ENCODE measurements around the gene MED26.

The MED26 gene

GRCh38 chr19:16596399-16596798, 31.6 kb downstream of the MED26 start:
- peaks cover 6% of the 10 kb centered on the region for H3K4me1 ChIP-seq (ENCODE audit: control insufficient read depth, insufficient read depth, low read length)

GRCh38 chr19:16595097-16595496, 32.9 kb downstream of the MED26 start:
- H3K27me3 ChIP-seq (ENCODE audit: control insufficient read depth, insufficient read depth, low read length), result no peaks in the 10 kb centered on the region
- H3K36me3 ChIP-seq (ENCODE audit: control insufficient read depth, insufficient read depth, low read length), result no peaks in the 10 kb centered on the region
- H3K4me1 ChIP-seq (ENCODE audit: control insufficient read depth, insufficient read depth, low read length), result peaks cover 7% of the 10 kb centered on the region
- H3K9me3 ChIP-seq (ENCODE audit: control insufficient read depth, insufficient read depth, low read length), result no peaks in the 10 kb centered on the region
- no peak overlapping the region for H3K4me3 ChIP-seq (ENCODE audit: low read depth, low read length)
- H3K9ac ChIP-seq (ENCODE audit: low read depth, low read length), result no peak overlapping the region

More at GRCh38 chr19:16596399-16596798, 31.6 kb downstream of the MED26 start:
- H3K9me3 ChIP-seq (ENCODE audit: control insufficient read depth, insufficient read depth, low read length), result no peaks in the 10 kb centered on the region
- H3K36me3 ChIP-seq (ENCODE audit: control insufficient read depth, insufficient read depth, low read length), result no peaks in the 10 kb centered on the region
- no peak overlapping the region for H3K9ac ChIP-seq (ENCODE audit: low read depth, low read length)
- H3K4me3 ChIP-seq (ENCODE audit: low read depth, low read length), result no peak overlapping the region
- H3K27me3 ChIP-seq (ENCODE audit: control insufficient read depth, insufficient read depth, low read length), result no peaks in the 10 kb centered on the region

GRCh38 chr19:16594681-16595091, 33.3 kb downstream of the MED26 start:
- H3K4me3 ChIP-seq (ENCODE audit: low read depth, low read length), result no peak overlapping the region
- H3K9me3 ChIP-seq (ENCODE audit: control insufficient read depth, insufficient read depth, low read length), result no peaks in the 10 kb centered on the region
- peaks cover 7% of the 10 kb centered on the region for H3K4me1 ChIP-seq (ENCODE audit: control insufficient read depth, insufficient read depth, low read length)
- no peaks in the 10 kb centered on the region for H3K36me3 ChIP-seq (ENCODE audit: control insufficient read depth, insufficient read depth, low read length)
- no peaks in the 10 kb centered on the region for H3K27me3 ChIP-seq (ENCODE audit: control insufficient read depth, insufficient read depth, low read length)
- H3K9ac ChIP-seq (ENCODE audit: low read depth, low read length), result no peak overlapping the region

GRCh38 chr19:16594131-16594586, 33.8 kb downstream of the MED26 start:
- H3K4me1 ChIP-seq (ENCODE audit: control insufficient read depth, insufficient read depth, low read length), result peaks cover 7% of the 10 kb centered on the region
- no peak overlapping the region for H3K4me3 ChIP-seq (ENCODE audit: low read depth, low read length)
- no peaks in the 10 kb centered on the region for H3K27me3 ChIP-seq (ENCODE audit: control insufficient read depth, insufficient read depth, low read length)
- H3K9ac ChIP-seq (ENCODE audit: low read depth, low read length), result no peak overlapping the region
- no peaks in the 10 kb centered on the region for H3K9me3 ChIP-seq (ENCODE audit: control insufficient read depth, insufficient read depth, low read length)
- H3K36me3 ChIP-seq (ENCODE audit: control insufficient read depth, insufficient read depth, low read length), result peaks cover under 1% of the 10 kb centered on the region

GRCh38 chr19:16593181-16593580, 34.8 kb downstream of the MED26 start:
- Histone ChIP-seq H3K9ac (ENCODE audit: low read depth, low read length) (no peak overlapping the region), H3K36me3 (ENCODE audit: control insufficient read depth, insufficient read depth, low read length) (peaks cover 3% of the 10 kb centered on the region), H3K27me3 (ENCODE audit: control insufficient read depth, insufficient read depth, low read length) (no peaks in the 10 kb centered on the region), H3K9me3 (ENCODE audit: control insufficient read depth, insufficient read depth, low read length) (no peaks in the 10 kb centered on the region), H3K4me3 (ENCODE audit: low read depth, low read length) (no peak overlapping the region), H3K4me1 (ENCODE audit: control insufficient read depth, insufficient read depth, low read length) (peaks cover 14% of the 10 kb centered on the region)

- Histone ChIP-seq H3K4me3 (ENCODE audit: low read depth, low read length) (no peak overlapping the region), H3K9me3 (ENCODE audit: control insufficient read depth, insufficient read depth, low read length) (no peaks in the 10 kb centered on the region), H3K27me3 (ENCODE audit: control insufficient read depth, insufficient read depth, low read length) (no peaks in the 10 kb centered on the region), H3K36me3 (ENCODE audit: control insufficient read depth, insufficient read depth, low read length) (peaks cover 3% of the 10 kb centered on the region), H3K4me1 (ENCODE audit: control insufficient read depth, insufficient read depth, low read length) (peaks cover 25% of the 10 kb centered on the region), H3K9ac (ENCODE audit: low read depth, low read length) (no peak overlapping the region)
These were observed 36.0 kb downstream of the MED26 start for GRCh38 chr19:16591803-16592556.

GRCh38 chr19:16590876-16591802, 36.9 kb downstream of the MED26 start:
- no peak overlapping the region for H3K9ac ChIP-seq (ENCODE audit: low read depth, low read length)
- peaks cover 27% of the 10 kb centered on the region for H3K4me1 ChIP-seq (ENCODE audit: control insufficient read depth, insufficient read depth, low read length)
- no peaks in the 10 kb centered on the region for H3K27me3 ChIP-seq (ENCODE audit: control insufficient read depth, insufficient read depth, low read length)
- H3K36me3 ChIP-seq (ENCODE audit: control insufficient read depth, insufficient read depth, low read length), result peaks cover 3% of the 10 kb centered on the region
- H3K4me3 ChIP-seq (ENCODE audit: low read depth, low read length), result no peak overlapping the region
- no peaks in the 10 kb centered on the region for H3K9me3 ChIP-seq (ENCODE audit: control insufficient read depth, insufficient read depth, low read length)

GRCh38 chr19:16589917-16590316, 38.1 kb downstream of the MED26 start:
- no peaks in the 10 kb centered on the region for H3K27me3 ChIP-seq (ENCODE audit: control insufficient read depth, insufficient read depth, low read length)
- H3K9ac ChIP-seq (ENCODE audit: low read depth, low read length), result no peak overlapping the region
- H3K4me1 ChIP-seq (ENCODE audit: control insufficient read depth, insufficient read depth, low read length), result peaks cover 32% of the 10 kb centered on the region
- no peaks in the 10 kb centered on the region for H3K9me3 ChIP-seq (ENCODE audit: control insufficient read depth, insufficient read depth, low read length)
- H3K4me3 ChIP-seq (ENCODE audit: low read depth, low read length), result no peak overlapping the region
- H3K36me3 ChIP-seq (ENCODE audit: control insufficient read depth, insufficient read depth, low read length), result peaks cover 3% of the 10 kb centered on the region

- H3K27me3 ChIP-seq (ENCODE audit: control insufficient read depth, insufficient read depth, low read length), result no peaks in the 10 kb centered on the region
- H3K9ac ChIP-seq (ENCODE audit: low read depth, low read length), result no peak overlapping the region
- no peak overlapping the region for H3K4me3 ChIP-seq (ENCODE audit: low read depth, low read length)
- H3K9me3 ChIP-seq (ENCODE audit: control insufficient read depth, insufficient read depth, low read length), result no peaks in the 10 kb centered on the region
- H3K4me1 ChIP-seq (ENCODE audit: control insufficient read depth, insufficient read depth, low read length), result peaks cover 39% of the 10 kb centered on the region
- H3K36me3 ChIP-seq (ENCODE audit: control insufficient read depth, insufficient read depth, low read length), result peaks cover 3% of the 10 kb centered on the region
These were observed 39.0 kb downstream of the MED26 start for GRCh38 chr19:16588824-16589577.

GRCh38 chr19:16587833-16588823, 39.9 kb downstream of the MED26 start:
- Histone ChIP-seq H3K27me3 (ENCODE audit: control insufficient read depth, insufficient read depth, low read length) (no peaks in the 10 kb centered on the region), H3K4me3 (ENCODE audit: low read depth, low read length) (no peak overlapping the region), H3K36me3 (ENCODE audit: control insufficient read depth, insufficient read depth, low read length) (peaks cover 3% of the 10 kb centered on the region), H3K9me3 (ENCODE audit: control insufficient read depth, insufficient read depth, low read length) (no peaks in the 10 kb centered on the region), H3K4me1 (ENCODE audit: control insufficient read depth, insufficient read depth, low read length) (peaks cover 44% of the 10 kb centered on the region), H3K9ac (ENCODE audit: low read depth, low read length) (no peak overlapping the region)
